OCI-LY1 (cell line): ENCODE results near the gene ACOD1.

ENCODE experiments used
- H2AFZ ChIP-seq: fragments of 200-600 bp; sonication (generic), shearing (Covaris generic); 2 replicates; pipeline ENCODE4 v1.6.0; 2014; ENCODE audit warnings: antibody characterized with exemption, mild to moderate bottlenecking, low read length
- H3F3A ChIP-seq: fragments of 200-600 bp; sonication (generic), shearing (Covaris generic); 2 replicates; pipeline ENCODE4 v1.6.0; 2014; ENCODE audit warnings: mild to moderate bottlenecking, antibody characterized with exemption, low read length, moderate library complexity; ENCODE audit not compliant: insufficient read depth
- H3K27ac ChIP-seq: fragments of 200-600 bp; sonication (generic); 2 replicates; pipeline ENCODE4 v1.5.1; 2014; ENCODE audit warnings: low read length, mixed run types, mild to moderate bottlenecking, low read depth; ENCODE audit not compliant: poor library complexity, severe bottlenecking
- H3K27me3 ChIP-seq: fragments of 200-600 bp; sonication (generic); 2 replicates; pipeline ENCODE4 v1.6.0; 2014; ENCODE audit warnings: antibody characterized with exemption, mild to moderate bottlenecking, low read length, moderate library complexity; ENCODE audit not compliant: insufficient read depth
- H3K36me3 ChIP-seq: fragments of 200-600 bp; sonication (generic); 2 replicates; pipeline ENCODE4 v1.6.1; 2014; ENCODE audit warnings: mild to moderate bottlenecking, antibody characterized with exemption, low read length, moderate library complexity, mixed read lengths; ENCODE audit not compliant: insufficient read depth
- H3K4me1 ChIP-seq: fragments of 200-600 bp; sonication (generic); 2 replicates; pipeline ENCODE4 v1.5.1; 2014; ENCODE audit warnings: mild to moderate bottlenecking, low read length, moderate library complexity; ENCODE audit not compliant: insufficient read depth, severe bottlenecking
- H3K4me2 ChIP-seq: fragments of 200-600 bp; sonication (generic), shearing (Covaris generic); 2 replicates; pipeline ENCODE4 v1.6.1; 2014; ENCODE audit warnings: low read length
- H3K4me3 ChIP-seq: fragments of 200-600 bp; sonication (generic); 2 replicates; pipeline ENCODE4 v1.5.1; 2014; ENCODE audit warnings: low read length, low read depth, mild to moderate bottlenecking, mixed read lengths; ENCODE audit not compliant: poor library complexity, severe bottlenecking
- H3K79me2 ChIP-seq: fragments of 200-600 bp; shearing (Covaris generic); 2 replicates; pipeline ENCODE4 v1.6.1; 2016; ENCODE audit warnings: mixed run types, low read length, mixed read lengths; ENCODE audit not compliant: insufficient read depth
- H3K9ac ChIP-seq: fragments of 200-600 bp; sonication (generic), shearing (Covaris generic); 2 replicates; pipeline ENCODE4 v1.6.1; 2014; ENCODE audit warnings: mild to moderate bottlenecking, low read length, mixed read lengths
- H3K9me2 ChIP-seq: fragments of 200-600 bp; sonication (generic), shearing (Covaris generic); 2 replicates; pipeline ENCODE4 v1.6.1; 2014; ENCODE audit warnings: low read depth, mild to moderate bottlenecking, low read length, mixed read lengths
- H3K9me3 ChIP-seq: fragments of 200-600 bp; shearing (Covaris generic); 2 replicates; pipeline ENCODE4 v1.6.1; 2014; ENCODE audit warnings: low read length, mixed read lengths
- H4K20me1 ChIP-seq: fragments of 200-600 bp; sonication (generic), shearing (Covaris generic); 2 replicates; pipeline ENCODE4 v1.6.0; 2016; ENCODE audit warnings: mild to moderate bottlenecking, low read length; ENCODE audit not compliant: insufficient read depth
- EZH2 ChIP-seq: fragments of 200-600 bp; sonication (generic), shearing (Covaris generic); IDR thresholded peaks from 2 replicates; pipeline ENCODE4 v1.8.0; 2017; ENCODE audit warnings: borderline replicate concordance, mixed run types, mild to moderate bottlenecking, antibody characterized with exemption, low read length, moderate library complexity, mixed read lengths
- TF ChIP-seq, protein P1 (sequence below): fragments of 200-600 bp; sonication (generic), shearing (Covaris generic); IDR thresholded peaks from 2 replicates; pipeline ENCODE4 v1.5.1; 2017; ENCODE audit warnings: mild to moderate bottlenecking, antibody characterized with exemption, low read length, moderate library complexity, mixed read lengths

Gene ACOD1

DNA sequence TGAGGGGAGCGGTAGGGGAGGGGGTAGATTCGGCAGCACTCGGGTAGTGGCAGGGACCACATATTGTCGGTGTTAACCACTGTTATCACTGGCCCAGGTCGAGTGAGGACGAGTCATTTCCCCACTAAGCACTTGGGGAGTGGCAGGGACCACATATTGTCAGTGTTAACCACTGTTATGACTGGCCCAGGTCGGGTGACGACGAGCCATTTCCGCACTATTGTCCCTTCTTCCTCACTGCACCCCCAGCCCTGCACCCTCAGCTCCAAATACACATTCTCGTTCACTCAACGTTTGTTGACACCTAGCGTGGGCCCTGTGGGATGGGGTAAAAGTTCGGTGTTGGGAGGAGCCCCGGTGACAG, 43.1 kb downstream of the ACOD1 start:
- peak overlapping the region; percentile 28 for H3K27ac ChIP-seq
- H3K4me2 ChIP-seq = peak overlapping the region; percentile 90
- peaks cover 10% of the 10 kb centered on the region for H3K36me3 ChIP-seq
- no peaks in the 10 kb centered on the region for H4K20me1 ChIP-seq
- H3K9me3 ChIP-seq = no peaks in the 10 kb centered on the region
- no peaks in the 10 kb centered on the region for H3K27me3 ChIP-seq
- TF ChIP-seq, protein P1, sequence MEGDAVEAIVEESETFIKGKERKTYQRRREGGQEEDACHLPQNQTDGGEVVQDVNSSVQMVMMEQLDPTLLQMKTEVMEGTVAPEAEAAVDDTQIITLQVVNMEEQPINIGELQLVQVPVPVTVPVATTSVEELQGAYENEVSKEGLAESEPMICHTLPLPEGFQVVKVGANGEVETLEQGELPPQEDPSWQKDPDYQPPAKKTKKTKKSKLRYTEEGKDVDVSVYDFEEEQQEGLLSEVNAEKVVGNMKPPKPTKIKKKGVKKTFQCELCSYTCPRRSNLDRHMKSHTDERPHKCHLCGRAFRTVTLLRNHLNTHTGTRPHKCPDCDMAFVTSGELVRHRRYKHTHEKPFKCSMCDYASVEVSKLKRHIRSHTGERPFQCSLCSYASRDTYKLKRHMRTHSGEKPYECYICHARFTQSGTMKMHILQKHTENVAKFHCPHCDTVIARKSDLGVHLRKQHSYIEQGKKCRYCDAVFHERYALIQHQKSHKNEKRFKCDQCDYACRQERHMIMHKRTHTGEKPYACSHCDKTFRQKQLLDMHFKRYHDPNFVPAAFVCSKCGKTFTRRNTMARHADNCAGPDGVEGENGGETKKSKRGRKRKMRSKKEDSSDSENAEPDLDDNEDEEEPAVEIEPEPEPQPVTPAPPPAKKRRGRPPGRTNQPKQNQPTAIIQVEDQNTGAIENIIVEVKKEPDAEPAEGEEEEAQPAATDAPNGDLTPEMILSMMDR = no peak
- TF ChIP-seq EZH2 = no peak
- no peaks in the 10 kb centered on the region for H3F3A ChIP-seq
- H3K79me2 ChIP-seq = no peaks in the 10 kb centered on the region
- H3K9me2 ChIP-seq = no peaks in the 10 kb centered on the region
- H2AFZ ChIP-seq = peak overlapping the region; percentile 83
- peak overlapping the region; percentile 78 for H3K4me3 ChIP-seq
- H3K4me1 ChIP-seq = peaks cover 24% of the 10 kb centered on the region
- H3K9ac ChIP-seq = peak overlapping the region; percentile 74

DNA sequence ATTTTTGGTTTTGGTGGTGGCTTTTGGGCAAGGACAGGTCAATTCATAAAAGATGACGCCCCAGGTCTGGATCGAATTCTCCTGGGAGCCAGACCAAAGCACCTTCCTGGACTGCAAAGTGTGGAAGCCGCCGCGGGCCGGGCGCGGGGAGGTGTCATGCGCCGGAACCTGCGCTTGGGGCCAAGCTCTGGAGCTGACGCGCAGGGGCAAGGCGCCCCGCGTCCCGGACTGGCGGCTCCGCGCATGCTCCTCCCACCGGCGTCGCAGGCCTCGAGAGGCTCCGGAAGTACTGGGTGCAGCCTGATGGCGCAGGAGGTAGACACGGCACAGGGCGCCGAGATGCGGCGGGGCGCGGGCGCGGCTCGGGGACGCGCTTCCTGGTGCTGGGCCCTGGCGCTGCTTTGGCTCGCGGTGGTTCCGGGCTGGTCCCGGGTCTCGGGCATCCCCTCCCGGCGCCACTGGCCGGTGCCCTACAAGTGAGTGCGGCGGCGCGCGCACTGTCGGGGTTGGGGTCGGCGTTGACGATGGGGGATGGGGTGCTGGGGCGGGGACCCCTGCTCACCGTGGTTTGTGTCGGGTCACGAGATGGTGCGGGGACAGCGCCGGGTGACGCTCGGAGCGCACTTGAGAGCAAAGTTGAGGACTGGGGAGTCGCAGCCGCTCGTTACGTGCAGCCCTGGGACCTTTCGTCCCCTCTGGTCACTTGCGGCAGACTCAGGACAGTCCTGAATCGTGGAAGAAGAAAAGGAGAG, 43.7 kb downstream of the ACOD1 start, which contains the start of gene CLN5:
Gene CLN5, plus strand, starts transcription at position 286 of the 752 bp plus-strand sequence. Its CDS starts 18 bp downstream, at position 304.
- Histone ChIP-seq H3K4me1 (peaks cover 24% of the 10 kb centered on the region), H3K27ac (peak within 1 kb of the TSS; percentile 28), H3K36me3 (peaks cover 16% of the 10 kb centered on the region), H3K9me2 (no peaks in the 10 kb centered on the region), H3K9ac (peak within 1 kb of the TSS; percentile 74), H3K79me2 (no peaks in the 10 kb centered on the region), H3K4me2 (peak within 1 kb of the TSS; percentile 90), H3K9me3 (no peaks in the 10 kb centered on the region), H3F3A (no peaks in the 10 kb centered on the region), H4K20me1 (no peaks in the 10 kb centered on the region), H3K27me3 (no peaks in the 10 kb centered on the region), H2AFZ (peak within 1 kb of the TSS; percentile 83), H3K4me3 (peak within 1 kb of the TSS; percentile 78)
- TF ChIP-seq, protein P1 = no peak
- TF ChIP-seq EZH2 = no peak

DNA sequence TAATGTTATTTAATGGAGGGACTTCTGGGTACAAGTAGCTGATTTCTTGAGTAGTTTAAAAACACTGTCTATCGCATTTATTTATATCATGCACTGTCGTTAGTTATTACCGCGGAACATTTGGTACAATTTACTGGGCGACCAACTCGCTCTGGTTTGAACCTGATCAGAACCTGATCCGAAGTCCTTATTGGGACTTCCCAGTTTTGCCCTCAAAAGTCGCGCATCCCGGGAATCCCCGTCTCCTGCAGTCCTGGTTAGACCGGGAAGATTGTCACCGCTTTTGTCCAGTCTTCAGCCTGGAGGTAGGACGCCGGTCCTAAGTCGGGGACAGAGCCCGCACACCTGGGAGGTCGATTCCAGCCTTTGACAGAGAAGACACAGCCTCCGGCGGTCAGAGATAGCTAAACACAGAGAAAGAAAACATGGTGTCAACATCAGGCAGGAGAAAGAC, 44.3 kb downstream of the ACOD1 start:
- Histone ChIP-seq H3K9ac (peak overlapping the region; percentile 74), H3K27me3 (no peaks in the 10 kb centered on the region), H4K20me1 (no peaks in the 10 kb centered on the region), H3K4me2 (peak overlapping the region; percentile 90), H3K4me3 (peak overlapping the region; percentile 78), H3F3A (no peaks in the 10 kb centered on the region), H3K4me1 (peaks cover 24% of the 10 kb centered on the region), H2AFZ (no peak overlapping the region), H3K36me3 (peaks cover 18% of the 10 kb centered on the region), H3K9me2 (no peaks in the 10 kb centered on the region), H3K79me2 (no peaks in the 10 kb centered on the region), H3K9me3 (no peaks in the 10 kb centered on the region), H3K27ac (peak overlapping the region; percentile 6)
- no peak for TF ChIP-seq EZH2
